C4-2B (cell line): ENCODE data around the gene BABAM2.

Source experiments
- ZFX ChIP-seq: fragments of 450-650 bp; IDR thresholded peaks from 2 replicates; pipeline ENCODE4 v1.6.1; 2017
- TF ChIP-seq, protein P1 (sequence below): fragments of 450-650 bp; conservative IDR thresholded peaks from 2 replicates; pipeline ENCODE4 v1.5.1; 2017; ENCODE audit warnings: mild to moderate bottlenecking

DNA sequence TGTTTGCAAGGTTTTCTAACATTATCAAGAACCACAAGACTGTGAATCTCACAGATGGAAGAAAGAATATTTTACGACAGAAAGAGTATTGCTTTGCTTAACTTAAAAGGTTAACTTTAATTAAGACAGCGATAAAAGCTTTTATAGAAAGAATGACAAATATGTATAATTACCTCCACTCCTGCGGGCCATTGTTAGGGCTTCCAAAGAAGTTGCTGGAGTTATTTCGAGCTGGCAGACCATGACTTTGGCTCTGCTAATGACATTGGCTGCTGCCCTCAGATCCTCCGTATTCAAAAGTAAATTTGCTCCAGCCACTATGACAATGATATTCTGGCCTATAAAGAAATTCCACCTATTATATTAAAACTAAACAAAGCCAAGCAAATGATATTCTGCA is 47.6 kb upstream of the BABAM2 start:
- TF ChIP-seq, protein P1, sequence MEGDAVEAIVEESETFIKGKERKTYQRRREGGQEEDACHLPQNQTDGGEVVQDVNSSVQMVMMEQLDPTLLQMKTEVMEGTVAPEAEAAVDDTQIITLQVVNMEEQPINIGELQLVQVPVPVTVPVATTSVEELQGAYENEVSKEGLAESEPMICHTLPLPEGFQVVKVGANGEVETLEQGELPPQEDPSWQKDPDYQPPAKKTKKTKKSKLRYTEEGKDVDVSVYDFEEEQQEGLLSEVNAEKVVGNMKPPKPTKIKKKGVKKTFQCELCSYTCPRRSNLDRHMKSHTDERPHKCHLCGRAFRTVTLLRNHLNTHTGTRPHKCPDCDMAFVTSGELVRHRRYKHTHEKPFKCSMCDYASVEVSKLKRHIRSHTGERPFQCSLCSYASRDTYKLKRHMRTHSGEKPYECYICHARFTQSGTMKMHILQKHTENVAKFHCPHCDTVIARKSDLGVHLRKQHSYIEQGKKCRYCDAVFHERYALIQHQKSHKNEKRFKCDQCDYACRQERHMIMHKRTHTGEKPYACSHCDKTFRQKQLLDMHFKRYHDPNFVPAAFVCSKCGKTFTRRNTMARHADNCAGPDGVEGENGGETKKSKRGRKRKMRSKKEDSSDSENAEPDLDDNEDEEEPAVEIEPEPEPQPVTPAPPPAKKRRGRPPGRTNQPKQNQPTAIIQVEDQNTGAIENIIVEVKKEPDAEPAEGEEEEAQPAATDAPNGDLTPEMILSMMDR: no peak
- no peak for TF ChIP-seq ZFX
